Kidney epithelial cell (primary cell): ENCODE measurements around the gene ACAA2. TPM values are rescaled to one million over a fixed set of nuclear protein-coding genes. Genes with fewer than 3 reads are reported as not detected.

Source experiments
- DNase-seq: peaks from one replicate; pipeline ENCODE4 v3.0.0-alpha.2; 2010; ENCODE audit warnings: low read depth
- H3K27me3 ChIP-seq: 2 replicates; pipeline ENCODE4 v1.6.0; 2011; ENCODE audit warnings: low read length; ENCODE audit not compliant: control insufficient read depth, insufficient read depth
- H3K36me3 ChIP-seq: 2 replicates; pipeline ENCODE4 v1.5.1; 2011; ENCODE audit warnings: low read length; ENCODE audit not compliant: control insufficient read depth, insufficient read depth
- H3K4me3 ChIP-seq: 2 replicates; pipeline ENCODE4 v1.5.1; 2011; ENCODE audit warnings: low read depth, mild to moderate bottlenecking, control low read depth, low read length
- total RNA-seq: library from RNA; depleted of rRNA; stranded (reverse); fragments of >200 nt; gene quantifications from 2 replicates; pipeline ENCODE4 v1.2.3, GENCODE V29; 2015
- TF ChIP-seq, protein P1 (sequence below): IDR thresholded peaks from 2 replicates; pipeline ENCODE4 v1.5.1; 2011; ENCODE audit warnings: mild to moderate bottlenecking, moderate library complexity, low read length, control low read depth, inconsistent platforms; ENCODE audit not compliant: insufficient read depth, poor library complexity, severe bottlenecking

ACAA2 gene
- total RNA-seq, 1 donor from 2014 or later, result 68.0 TPM

DNA sequence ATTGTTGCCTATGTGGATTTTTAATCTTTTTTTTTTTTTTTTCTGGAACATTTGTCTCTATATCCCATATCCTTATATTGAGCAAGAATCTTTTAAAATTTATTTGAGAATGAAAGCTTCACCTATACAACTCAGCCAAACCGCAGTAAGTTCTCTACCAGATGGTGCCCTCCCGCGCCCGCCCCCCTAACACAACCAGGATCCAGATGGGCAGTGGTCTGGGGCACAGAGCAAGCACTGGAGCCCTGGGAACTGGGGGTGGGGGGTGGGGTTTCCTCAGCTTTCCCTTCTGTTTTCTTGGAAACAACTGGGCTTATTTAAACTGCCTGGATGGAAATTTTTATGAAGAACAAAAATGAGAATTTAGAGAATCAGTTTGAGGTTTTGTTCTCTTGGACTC is 74.6 kb downstream of the ACAA2 start:
- no peaks in the 10 kb centered on the region for H3K36me3 ChIP-seq
- TF ChIP-seq, protein P1, sequence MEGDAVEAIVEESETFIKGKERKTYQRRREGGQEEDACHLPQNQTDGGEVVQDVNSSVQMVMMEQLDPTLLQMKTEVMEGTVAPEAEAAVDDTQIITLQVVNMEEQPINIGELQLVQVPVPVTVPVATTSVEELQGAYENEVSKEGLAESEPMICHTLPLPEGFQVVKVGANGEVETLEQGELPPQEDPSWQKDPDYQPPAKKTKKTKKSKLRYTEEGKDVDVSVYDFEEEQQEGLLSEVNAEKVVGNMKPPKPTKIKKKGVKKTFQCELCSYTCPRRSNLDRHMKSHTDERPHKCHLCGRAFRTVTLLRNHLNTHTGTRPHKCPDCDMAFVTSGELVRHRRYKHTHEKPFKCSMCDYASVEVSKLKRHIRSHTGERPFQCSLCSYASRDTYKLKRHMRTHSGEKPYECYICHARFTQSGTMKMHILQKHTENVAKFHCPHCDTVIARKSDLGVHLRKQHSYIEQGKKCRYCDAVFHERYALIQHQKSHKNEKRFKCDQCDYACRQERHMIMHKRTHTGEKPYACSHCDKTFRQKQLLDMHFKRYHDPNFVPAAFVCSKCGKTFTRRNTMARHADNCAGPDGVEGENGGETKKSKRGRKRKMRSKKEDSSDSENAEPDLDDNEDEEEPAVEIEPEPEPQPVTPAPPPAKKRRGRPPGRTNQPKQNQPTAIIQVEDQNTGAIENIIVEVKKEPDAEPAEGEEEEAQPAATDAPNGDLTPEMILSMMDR, result no peak
- H3K27me3 ChIP-seq, result no peaks in the 10 kb centered on the region
- no peak for DNase-seq
- H3K4me3 ChIP-seq, result no peak overlapping the region

DNA sequence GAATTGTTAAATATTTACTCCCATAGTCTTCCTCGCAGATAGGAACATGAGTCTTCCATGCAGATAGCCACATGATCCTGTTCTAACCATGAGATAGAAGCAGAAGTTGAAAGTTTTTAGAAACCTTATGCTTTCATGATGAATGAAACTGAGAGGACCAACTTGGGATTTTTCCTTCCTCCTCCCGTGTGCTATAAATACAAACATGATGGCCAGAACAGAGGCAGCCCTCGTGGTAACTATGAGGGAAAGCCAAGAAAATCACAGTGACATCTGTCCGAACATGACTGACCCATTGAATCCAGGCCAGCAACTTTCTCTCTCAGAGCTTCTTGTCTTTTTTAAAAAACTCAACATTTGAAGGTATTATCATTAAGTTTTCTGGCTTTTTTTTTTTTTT is 78.5 kb downstream of the ACAA2 start:
- no peak for DNase-seq
- Histone ChIP-seq H3K36me3 (no peaks in the 10 kb centered on the region), H3K27me3 (no peaks in the 10 kb centered on the region), H3K4me3 (no peak overlapping the region)
- TF ChIP-seq, protein P1, result no peak

DNA sequence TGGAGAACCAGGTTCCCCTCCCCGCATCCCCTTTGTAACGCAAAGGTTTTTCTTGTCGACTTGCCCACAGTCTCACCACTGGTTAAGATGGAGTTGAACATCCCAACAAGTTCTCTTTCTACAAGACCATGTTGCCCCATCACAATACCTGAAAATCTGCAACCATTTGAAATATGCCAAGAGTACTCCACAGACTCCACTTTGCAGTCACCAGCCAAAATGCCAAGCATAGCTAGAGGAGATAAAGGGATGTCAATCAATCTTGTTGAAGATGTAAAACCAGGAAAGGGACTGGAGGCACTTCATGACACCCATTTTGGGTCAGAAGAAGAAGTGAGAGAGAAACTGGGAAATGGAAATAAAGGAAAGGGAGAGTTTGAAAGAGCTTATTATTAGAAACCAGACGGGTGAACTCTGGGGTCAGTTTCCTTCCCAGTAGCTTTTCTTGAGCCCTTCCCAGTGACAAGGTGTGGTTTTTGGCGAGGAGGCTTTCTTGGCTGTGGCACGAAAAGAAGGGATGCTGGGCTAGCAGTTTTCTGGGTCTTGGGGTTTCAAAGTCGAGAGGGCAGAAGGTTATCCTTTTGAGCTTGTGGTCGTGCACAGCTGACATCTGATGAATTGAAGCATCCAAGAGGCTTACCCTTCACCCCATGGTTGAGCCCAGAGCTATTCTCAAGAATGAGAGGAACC is 79.3 kb downstream of the ACAA2 start:
- Histone ChIP-seq H3K36me3 (no peaks in the 10 kb centered on the region), H3K27me3 (no peaks in the 10 kb centered on the region), H3K4me3 (no peak overlapping the region)
- no peak for DNase-seq
- TF ChIP-seq, protein P1, result no peak

DNA sequence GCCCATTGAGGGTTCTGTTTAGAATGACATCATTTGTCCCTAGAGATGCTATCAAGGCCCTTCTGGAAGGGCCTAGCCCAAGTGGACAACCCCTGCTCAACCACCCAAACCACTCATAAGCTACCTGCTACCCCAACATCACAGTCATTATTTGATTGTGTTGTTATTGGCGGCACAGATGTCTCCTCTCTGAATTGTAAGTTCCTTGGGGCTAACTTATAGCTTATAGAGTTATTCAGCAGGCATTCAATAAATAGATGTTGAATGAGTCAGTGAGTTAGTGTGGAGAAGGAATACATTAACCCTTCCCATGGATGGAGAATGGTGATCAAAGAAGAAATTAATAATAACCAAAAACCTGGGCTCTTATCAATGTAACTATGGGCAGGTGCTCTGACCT is 80.0 kb downstream of the ACAA2 start:
- DNase-seq, result no peak
- TF ChIP-seq, protein P1, result no peak
- Histone ChIP-seq H3K4me3 (no peak overlapping the region), H3K36me3 (no peaks in the 10 kb centered on the region), H3K27me3 (no peaks in the 10 kb centered on the region)
